HG03342 (cell line): ENCODE data around the gene PPARG.

Source experiments
- ATAC-seq: cut with Tn5 transposase; IDR thresholded peaks from one replicate; pipeline ENCODE4 v1.9.1; 2021; ENCODE audit warnings: mild to moderate bottlenecking, moderate library complexity; ENCODE audit not compliant: unreplicated experiment

PPARG gene

GRCh38 chr3:12405432-12406272, 116.8 kb downstream of the PPARG start:
- no peak for ATAC-seq

DNA sequence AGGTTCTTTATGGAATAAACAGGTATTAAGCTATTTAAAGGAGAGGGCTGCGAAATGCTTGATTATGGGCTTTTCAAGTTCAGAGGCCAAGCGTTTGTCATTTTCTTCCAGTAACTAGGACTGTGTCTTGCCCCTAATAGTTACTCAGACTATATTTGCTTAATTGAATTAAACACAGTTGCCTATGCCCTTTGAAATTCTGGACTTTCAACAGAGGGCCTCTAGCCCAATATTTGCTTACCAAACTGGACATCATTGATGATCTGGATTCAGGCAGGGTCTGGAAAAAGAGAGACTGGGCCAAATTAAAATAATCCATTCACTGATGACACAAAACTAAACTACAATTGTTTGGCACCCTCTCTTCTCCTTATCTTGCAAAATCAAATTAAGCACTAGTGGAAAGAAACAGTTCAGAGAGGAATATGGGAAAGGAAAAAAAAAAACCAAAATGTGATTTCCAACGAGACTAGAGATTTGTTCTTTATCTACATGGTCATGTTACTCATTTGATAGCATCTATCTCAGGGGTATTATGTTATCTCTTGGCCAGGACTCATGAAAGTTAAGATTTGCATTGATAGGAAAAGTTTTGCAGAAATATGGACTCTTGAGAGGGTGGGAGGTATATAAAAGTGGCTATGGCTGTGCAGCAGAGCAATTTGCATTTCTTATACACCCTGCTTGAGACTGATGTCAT, 120.3 kb downstream of the PPARG start:
- ATAC-seq = no peak

DNA sequence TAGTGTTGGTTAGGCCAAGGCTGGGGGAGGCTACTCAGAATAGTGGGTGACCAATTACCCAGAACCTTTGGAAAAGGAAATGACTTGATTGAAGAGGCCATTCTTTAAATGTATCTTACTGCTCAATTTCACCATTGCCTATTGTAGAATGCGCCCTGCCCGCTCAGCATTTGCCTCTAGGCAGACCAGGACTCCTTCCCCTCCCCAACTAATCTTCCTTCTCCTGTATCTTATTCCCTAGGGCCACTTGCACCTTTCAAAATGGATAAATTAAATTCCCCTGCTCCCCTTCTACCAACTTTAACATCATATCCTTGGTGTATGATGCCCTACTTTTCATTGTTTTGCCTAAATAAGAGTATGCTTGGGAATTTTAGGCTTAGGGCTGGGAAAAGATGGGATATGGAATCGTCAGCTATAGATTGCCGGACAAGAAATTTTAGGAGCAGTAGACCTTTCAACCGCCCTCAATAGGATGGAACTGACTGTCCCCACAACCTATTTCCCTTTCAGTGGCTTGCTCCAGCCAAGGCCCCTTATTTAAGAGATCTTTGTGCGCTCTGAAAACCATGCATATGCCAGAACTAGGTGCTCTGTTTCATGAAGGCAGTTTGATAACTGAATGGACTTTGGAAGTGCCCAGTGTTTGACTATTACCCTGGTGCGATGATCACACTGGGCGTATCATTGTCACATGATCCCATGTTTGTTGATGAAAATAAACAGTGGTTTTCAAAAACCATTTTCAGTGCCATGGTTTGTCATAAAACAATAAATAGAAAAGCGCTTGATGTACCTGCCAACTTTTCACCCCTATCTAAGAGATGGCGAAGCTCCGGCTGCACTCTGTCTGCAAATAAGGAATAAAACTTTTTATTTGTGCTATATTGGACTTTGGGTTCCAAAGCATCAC, 121.1 kb downstream of the PPARG start:
- ATAC-seq = no peak

DNA sequence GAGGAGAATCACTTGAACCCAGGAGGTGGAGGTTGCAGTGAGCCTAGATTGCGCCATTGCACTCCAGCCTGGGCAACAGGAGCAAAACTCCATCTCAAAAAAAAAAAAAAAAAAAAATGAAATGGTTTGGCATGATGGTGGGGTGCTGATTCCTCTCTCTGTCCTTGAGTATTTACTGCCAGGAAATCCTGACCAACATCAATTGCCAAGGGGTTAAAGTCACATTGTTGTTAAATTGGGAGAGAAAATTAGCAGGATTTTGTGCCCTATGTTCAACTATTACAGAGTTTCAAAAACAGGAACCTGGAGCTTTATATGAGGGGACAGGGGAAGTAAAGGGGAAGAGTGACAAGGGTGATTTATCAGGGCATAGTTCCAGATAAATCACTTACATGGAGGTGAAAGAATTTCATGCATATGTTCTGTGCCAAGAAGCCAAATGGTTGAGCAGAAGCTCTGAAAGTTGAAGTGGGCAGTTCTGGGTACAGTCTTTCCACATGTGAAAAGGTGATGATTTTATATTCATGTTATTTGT, 124.9 kb downstream of the PPARG start:
- ATAC-seq = no peak

GRCh38 chr3:12415014-12415680, 126.3 kb downstream of the PPARG start:
- ATAC-seq = no peak

DNA sequence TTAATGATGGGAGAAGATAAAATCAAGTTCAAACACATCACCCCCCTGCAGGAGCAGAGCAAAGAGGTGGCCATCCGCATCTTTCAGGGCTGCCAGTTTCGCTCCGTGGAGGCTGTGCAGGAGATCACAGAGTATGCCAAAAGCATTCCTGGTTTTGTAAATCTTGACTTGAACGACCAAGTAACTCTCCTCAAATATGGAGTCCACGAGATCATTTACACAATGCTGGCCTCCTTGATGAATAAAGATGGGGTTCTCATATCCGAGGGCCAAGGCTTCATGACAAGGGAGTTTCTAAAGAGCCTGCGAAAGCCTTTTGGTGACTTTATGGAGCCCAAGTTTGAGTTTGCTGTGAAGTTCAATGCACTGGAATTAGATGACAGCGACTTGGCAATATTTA, 127.9 kb downstream of the PPARG start:
- ATAC-seq = no peak

DNA sequence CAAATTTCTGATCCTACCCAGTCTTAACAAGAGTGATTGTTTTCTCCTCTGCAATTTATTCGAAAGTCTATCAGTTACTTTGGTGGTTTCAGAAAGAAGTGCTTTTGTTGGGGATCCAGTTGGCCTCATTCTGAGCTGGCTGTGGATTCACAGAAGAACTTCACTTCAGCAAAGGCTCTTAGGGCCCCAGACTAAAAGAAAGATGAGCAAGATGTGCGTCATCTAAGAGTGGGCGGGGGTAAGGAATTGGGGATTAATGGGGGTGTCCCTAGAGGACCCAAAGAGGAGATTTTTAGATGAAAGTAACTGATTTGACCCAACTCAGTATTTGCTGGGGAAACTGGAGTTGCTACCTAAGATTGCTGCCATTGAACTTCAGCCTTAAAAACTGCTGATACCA, 131.5 kb downstream of the PPARG start:
- ATAC-seq = no peak

- no peak for ATAC-seq
These were observed 132.3 kb downstream of the PPARG start for GRCh38 chr3:12421132-12421531.

DNA sequence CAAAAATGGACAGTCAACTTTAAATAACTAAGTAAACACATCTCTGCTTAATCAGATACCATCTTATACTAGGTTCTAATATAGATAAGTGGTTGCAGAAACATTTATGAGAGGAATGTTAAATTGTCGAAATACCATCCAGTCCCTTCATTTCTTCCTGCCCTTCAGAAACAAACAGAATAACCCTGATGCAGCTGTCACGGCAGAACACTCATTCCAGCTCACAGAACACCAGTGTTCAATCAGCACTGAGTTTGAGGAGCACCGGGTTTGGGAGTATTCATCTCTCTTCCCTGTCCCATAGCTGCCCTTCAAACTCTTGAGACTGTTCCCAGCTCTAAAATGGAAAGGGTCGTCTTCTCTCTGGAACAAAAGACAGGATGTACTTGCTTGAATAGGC, 134.3 kb downstream of the PPARG start:
- no peak for ATAC-seq

DNA sequence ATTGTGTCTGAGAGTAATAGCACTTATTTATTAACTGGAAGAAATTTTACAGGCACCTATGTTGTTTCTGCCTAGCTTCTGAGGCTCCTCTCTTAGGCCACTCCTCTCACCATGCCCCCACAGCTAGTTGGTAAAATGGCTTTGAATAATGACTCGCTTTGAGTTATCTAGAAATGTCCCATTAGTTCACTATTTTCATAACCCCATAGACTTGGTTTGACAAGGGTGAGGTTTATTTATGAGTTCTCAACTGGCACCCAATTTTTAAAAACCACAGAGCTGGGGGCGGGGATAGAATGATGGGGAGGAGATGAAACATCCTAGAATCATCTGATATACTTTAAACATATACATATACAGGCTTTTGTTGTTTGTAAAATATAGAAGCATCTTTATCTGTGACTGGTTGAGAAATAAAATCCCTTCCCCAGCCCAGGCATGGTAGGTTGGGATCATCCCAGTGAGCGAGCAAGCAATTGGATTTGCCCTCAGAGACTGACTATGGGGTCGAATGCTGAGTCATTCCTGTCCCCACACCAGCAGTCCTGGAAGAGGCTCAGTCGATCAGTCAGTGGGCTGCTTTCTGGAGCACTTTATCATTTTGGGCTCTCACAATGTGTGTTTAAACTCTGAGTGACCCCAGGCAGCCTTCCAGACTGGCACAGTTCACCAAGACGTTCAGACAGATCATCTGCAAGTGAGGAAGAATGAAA, 135.2 kb downstream of the PPARG start:
- no peak for ATAC-seq

DNA sequence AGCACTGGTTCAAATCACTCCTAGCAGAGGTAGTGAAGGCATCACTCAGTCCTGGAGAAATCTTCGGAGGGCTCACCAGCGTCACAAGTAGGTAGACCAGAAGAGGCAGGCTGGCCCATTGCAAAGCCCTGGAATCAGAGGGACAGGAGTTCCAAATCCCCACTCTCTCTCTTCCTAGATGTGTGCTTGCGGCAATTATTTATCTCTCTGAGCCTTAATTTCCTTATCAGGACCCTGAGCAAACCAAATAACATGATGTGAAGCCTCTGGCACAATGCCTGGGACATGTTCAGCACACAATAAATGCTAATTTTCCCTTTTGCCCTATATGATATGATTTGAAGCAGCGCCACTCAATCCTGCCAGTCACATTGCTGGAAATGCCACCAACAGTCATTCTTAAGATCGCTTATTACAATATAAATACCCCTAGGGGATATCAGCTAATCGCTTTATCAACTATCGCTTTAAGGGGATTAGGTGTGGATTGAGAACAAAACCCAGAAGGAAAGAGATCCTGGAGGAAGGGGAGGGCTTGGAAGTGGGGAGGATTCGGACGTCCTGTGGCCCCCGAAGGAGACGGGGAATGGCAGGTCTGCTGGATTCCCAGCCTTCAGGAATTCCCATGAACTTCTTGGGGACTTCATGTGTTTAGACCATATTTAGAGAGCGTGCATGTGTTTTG, 135.9 kb downstream of the PPARG start:
- no peak for ATAC-seq

- no peak for ATAC-seq
These were observed 137.1 kb downstream of the PPARG start for GRCh38 chr3:12425850-12426579.

DNA sequence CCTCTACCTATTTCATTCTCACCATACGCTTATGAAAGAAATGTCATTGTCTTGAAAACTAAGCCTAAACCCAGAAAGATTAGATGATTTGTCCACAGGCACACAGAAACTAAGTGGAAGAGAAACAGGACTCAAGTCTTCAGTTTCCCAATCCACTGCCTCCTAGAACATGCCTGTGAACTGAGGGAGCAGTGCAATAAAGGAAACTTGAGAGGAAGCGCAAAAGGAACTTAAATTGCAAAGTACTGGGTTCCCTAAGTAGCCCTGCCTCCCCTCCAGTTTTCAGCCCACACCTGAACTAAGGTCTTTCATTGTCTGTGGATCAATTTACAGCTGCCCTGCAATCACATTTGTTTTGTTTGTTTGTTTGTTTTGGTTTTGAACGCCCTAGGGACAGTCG, 138.7 kb downstream of the PPARG start:
- no peak for ATAC-seq

- no peak for ATAC-seq
These were observed 139.3 kb downstream of the PPARG start for GRCh38 chr3:12428126-12428525.

DNA sequence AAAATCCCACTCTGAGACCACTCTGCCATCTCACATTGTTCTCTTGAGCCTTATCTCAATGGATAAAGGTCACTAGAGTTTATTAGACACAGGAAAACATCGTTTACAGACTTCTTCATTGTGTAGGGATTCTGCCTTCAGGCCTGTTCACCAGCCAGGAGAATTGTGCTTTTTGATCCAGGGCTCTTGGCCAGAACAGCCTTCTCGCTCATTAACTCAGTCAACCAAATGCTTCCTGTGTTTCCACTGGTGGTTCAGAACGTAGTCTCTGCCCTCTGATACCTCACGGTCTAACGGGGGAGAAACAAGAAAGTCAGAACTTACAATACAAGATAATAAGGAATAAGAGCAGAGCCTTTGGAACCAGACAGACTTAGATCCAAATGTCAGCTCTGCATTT, 141.2 kb downstream of the PPARG start:
- no peak for ATAC-seq

- ATAC-seq = no peak
These were observed 145.0 kb downstream of the PPARG start for GRCh38 chr3:12433823-12434222.

GRCh38 chr3:12436514-12437220, 147.8 kb downstream of the PPARG start:
- ATAC-seq = no peak

DNA sequence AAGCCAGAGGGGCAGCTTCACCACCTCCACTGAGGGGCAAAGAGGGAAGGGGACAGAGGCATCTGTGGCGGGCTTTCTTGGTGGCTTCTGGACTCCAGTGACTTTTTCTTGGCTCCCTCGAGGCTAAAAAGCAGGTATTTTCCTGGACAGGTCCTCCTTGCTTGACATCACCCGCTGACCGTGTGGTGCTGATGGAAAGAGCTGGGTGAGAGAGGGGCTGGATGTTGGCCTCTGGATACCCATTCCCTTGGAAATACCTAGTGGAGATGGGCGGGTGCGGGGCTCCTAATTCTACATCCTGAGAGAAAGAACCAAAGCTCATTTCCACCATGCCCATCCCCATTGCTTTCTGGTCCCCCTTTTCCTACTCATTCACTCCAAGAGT, 148.3 kb downstream of the PPARG start:
- ATAC-seq = no peak
